Loucy (cell line): Measurements from ENCODE around the gene SLC43A1.

Experiments used
- H2AFZ ChIP-seq: fragments of 200-600 bp; sonication (generic); 2 replicates; pipeline ENCODE4 v1.6.0; 2016; ENCODE audit warnings: antibody characterized with exemption, mild to moderate bottlenecking, low read length, moderate library complexity
- H3F3A ChIP-seq: fragments of 200-600 bp; 2 replicates; pipeline ENCODE4 v1.6.0; 2016; ENCODE audit warnings: antibody characterized with exemption, low read depth, mild to moderate bottlenecking
- H3K27me3 ChIP-seq: fragments of 200-600 bp; sonication (generic); 2 replicates; pipeline ENCODE4 v1.6.1; 2014; ENCODE audit warnings: low read length, mild to moderate bottlenecking; ENCODE audit not compliant: insufficient read depth, poor library complexity, severe bottlenecking
- H3K36me3 ChIP-seq: fragments of 200-600 bp; sonication (generic); 2 replicates; pipeline ENCODE4 v1.6.1; 2016; ENCODE audit warnings: low read length; ENCODE audit not compliant: insufficient read depth
- H3K4me1 ChIP-seq: fragments of 200-600 bp; sonication (generic); 2 replicates; pipeline ENCODE4 v1.5.1; 2014; ENCODE audit warnings: low read length, mild to moderate bottlenecking; ENCODE audit not compliant: insufficient read depth, poor library complexity, severe bottlenecking
- H3K4me2 ChIP-seq: fragments of 200-600 bp; sonication (generic); 2 replicates; pipeline ENCODE4 v1.6.0; 2014; ENCODE audit warnings: antibody characterized with exemption, low read length, low read depth, mild to moderate bottlenecking; ENCODE audit not compliant: poor library complexity, severe bottlenecking
- H3K4me3 ChIP-seq: fragments of 200-600 bp; sonication (generic); 2 replicates; pipeline ENCODE4 v1.5.1; 2014; ENCODE audit warnings: low read length, mild to moderate bottlenecking, mixed read lengths; ENCODE audit not compliant: poor library complexity, severe bottlenecking
- H3K79me2 ChIP-seq: fragments of 200-600 bp; sonication (generic); 2 replicates; pipeline ENCODE4 v1.6.1; 2014; ENCODE audit warnings: low read length; ENCODE audit not compliant: insufficient read depth
- H3K9ac ChIP-seq: fragments of 200-600 bp; sonication (generic); 2 replicates; pipeline ENCODE4 v1.6.0; 2014; ENCODE audit warnings: mild to moderate bottlenecking, low read depth, low read length, moderate library complexity; ENCODE audit not compliant: poor library complexity, severe bottlenecking
- H3K9me2 ChIP-seq: fragments of 200-600 bp; sonication (generic); replicated peaks from 2 replicates; pipeline ENCODE4 v1.6.1; 2016; ENCODE audit warnings: low read depth, low read length, mixed read lengths
- H3K9me3 ChIP-seq: fragments of 200-600 bp; sonication (generic); 2 replicates; pipeline ENCODE4 v1.6.1; 2014; ENCODE audit warnings: mild to moderate bottlenecking, antibody characterized with exemption, low read length, low read depth; ENCODE audit not compliant: insufficient read depth
- H4K20me1 ChIP-seq: fragments of 200-600 bp; sonication (generic); 2 replicates; pipeline ENCODE4 v1.6.0; 2014; ENCODE audit warnings: antibody characterized with exemption, low read length, mild to moderate bottlenecking; ENCODE audit not compliant: insufficient read depth, poor library complexity, severe bottlenecking
- EZH2phosphoT487 ChIP-seq: fragments of 200-600 bp; IDR thresholded peaks from 2 replicates; pipeline ENCODE4 v1.6.1; 2018; ENCODE audit warnings: antibody characterized with exemption, mild to moderate bottlenecking, moderate library complexity, borderline replicate concordance
- TF ChIP-seq, protein P1 (sequence below): fragments of 200-600 bp; sonication (generic); conservative IDR thresholded peaks from 2 replicates; pipeline ENCODE4 v1.5.1; 2014; ENCODE audit warnings: mild to moderate bottlenecking, antibody characterized with exemption, low read length

Gene SLC43A1

DNA sequence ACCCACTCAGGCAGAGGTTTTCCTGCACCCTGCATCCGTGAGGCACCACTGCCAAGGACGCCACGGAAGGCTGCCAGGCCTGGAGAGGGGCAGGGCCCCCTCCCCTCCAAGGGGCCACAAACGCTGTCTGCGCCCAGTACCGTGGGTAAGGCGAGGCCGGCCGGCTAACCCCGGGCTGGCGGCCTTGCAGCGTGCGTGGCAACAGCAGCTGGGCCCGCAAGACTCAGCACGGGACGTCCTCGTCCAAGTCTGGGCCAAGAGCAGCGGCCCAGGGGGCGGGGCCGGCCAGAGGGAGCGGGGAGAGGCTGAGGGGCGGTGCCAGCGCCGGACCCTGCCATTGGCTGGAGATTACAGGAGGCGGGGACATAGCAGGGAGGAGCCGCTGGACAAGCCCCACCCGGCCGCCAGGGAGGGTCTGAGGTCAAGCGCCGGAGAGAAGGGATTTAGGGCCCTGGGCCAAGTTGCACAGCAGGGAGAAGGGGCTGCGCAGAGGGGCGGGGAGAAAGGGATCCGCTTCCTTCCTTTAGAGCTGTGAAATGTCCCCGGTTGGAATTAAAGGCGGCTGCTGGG lies 16.0 kb downstream of the SLC43A1 start:
- H3K9me2 ChIP-seq, result no peaks in the 10 kb centered on the region
- H3K4me2 ChIP-seq, result no peak overlapping the region
- no peaks in the 10 kb centered on the region for H3F3A ChIP-seq
- H3K4me1 ChIP-seq, result no peaks in the 10 kb centered on the region
- H3K9ac ChIP-seq, result no peak overlapping the region
- H3K27me3 ChIP-seq, result no peaks in the 10 kb centered on the region
- H3K79me2 ChIP-seq, result no peaks in the 10 kb centered on the region
- no peaks in the 10 kb centered on the region for H3K9me3 ChIP-seq
- H2AFZ ChIP-seq, result no peak overlapping the region
- H4K20me1 ChIP-seq, result no peaks in the 10 kb centered on the region
- H3K36me3 ChIP-seq, result peaks cover 42% of the 10 kb centered on the region; the same call in 1 of the 2 replicates
- TF ChIP-seq EZH2phosphoT487, result no peak
- TF ChIP-seq, protein P1, sequence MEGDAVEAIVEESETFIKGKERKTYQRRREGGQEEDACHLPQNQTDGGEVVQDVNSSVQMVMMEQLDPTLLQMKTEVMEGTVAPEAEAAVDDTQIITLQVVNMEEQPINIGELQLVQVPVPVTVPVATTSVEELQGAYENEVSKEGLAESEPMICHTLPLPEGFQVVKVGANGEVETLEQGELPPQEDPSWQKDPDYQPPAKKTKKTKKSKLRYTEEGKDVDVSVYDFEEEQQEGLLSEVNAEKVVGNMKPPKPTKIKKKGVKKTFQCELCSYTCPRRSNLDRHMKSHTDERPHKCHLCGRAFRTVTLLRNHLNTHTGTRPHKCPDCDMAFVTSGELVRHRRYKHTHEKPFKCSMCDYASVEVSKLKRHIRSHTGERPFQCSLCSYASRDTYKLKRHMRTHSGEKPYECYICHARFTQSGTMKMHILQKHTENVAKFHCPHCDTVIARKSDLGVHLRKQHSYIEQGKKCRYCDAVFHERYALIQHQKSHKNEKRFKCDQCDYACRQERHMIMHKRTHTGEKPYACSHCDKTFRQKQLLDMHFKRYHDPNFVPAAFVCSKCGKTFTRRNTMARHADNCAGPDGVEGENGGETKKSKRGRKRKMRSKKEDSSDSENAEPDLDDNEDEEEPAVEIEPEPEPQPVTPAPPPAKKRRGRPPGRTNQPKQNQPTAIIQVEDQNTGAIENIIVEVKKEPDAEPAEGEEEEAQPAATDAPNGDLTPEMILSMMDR, result no peak
- no peak overlapping the region for H3K4me3 ChIP-seq

DNA sequence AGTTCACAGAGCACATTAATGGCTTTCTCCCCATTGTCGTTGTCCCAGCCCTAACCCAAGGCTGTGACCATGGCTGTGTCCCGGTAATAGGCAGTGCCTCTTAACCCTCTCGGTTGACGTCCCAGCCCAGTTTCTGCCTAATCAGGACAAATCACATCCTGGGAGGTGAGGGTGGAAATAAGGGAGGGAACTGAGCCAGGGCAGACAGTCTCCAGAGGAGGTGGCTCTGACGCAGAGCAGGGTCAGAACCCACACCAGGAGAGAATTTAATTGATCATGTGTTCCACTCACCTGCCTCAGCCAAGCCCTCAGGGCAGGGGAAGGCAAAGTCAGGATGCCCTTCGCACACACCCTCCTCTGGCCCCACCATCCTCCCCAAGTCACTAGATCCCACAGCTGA lies 17.0 kb downstream of the SLC43A1 start:
- no peak overlapping the region for H3K9ac ChIP-seq
- H3K36me3 ChIP-seq, result peaks cover 46% of the 10 kb centered on the region; the same call in 1 of the 2 replicates
- H3K4me2 ChIP-seq, result no peak overlapping the region
- no peaks in the 10 kb centered on the region for H3K27me3 ChIP-seq
- H2AFZ ChIP-seq, result no peak overlapping the region
- no peaks in the 10 kb centered on the region for H3K79me2 ChIP-seq
- no peaks in the 10 kb centered on the region for H3F3A ChIP-seq
- H3K9me3 ChIP-seq, result no peaks in the 10 kb centered on the region
- H3K9me2 ChIP-seq, result no peaks in the 10 kb centered on the region
- no peak for TF ChIP-seq EZH2phosphoT487
- TF ChIP-seq, protein P1, result no peak
- no peaks in the 10 kb centered on the region for H4K20me1 ChIP-seq
- H3K4me1 ChIP-seq, result no peaks in the 10 kb centered on the region
- H3K4me3 ChIP-seq, result no peak overlapping the region

DNA sequence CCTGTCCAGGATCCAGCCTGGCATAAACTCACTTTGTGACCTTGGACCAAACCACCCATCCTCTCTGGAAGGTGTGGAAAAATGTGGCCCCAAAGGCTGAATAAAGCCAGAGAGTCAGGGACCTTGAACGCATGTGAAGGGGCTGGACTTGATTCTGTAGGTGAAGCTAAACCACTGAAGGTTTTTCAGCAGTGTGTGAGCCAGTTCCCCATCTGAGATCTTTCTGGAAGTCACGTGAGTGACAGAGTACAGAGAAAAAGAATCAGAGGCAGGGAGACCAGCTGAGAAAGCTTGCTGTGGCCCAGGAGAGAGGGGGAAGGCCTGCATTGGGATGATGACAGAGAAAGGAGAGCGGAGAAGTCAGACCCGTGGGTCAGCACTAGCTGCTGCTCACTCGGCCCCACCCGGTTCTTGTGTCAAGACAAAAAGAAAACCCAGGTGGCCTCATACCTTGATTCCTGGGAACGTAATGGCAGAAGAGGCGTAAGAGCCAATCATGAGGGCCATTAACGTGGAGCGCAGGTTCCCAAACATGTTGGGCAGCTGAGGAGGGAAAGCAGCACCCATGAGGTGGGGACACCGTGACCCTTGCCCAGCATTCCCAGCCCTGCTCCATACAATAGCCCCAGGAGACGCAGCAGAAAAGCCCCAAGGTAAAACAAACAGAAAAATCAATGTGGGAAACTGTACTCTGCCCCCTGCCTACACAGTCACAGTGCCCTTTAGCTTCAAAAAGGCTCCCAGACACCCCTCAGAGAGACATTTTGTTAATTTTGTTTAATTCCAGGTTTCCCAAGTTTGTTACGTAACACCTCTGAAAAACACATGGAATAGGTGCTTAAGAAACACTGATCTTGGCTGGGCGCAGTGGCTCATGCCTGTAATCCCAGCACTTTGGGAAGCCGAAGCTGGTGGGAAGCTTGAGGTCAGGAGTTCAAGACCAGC lies 17.9 kb downstream of the SLC43A1 start:
- peaks cover 46% of the 10 kb centered on the region; the same call in 1 of the 2 replicates for H3K36me3 ChIP-seq
- TF ChIP-seq, protein P1, result no peak
- TF ChIP-seq EZH2phosphoT487, result no peak
- no peak overlapping the region for H3K4me3 ChIP-seq
- no peak overlapping the region for H2AFZ ChIP-seq
- H3K27me3 ChIP-seq, result no peaks in the 10 kb centered on the region
- no peaks in the 10 kb centered on the region for H3K79me2 ChIP-seq
- H3F3A ChIP-seq, result no peaks in the 10 kb centered on the region
- H3K4me2 ChIP-seq, result no peak overlapping the region
- no peaks in the 10 kb centered on the region for H3K4me1 ChIP-seq
- no peaks in the 10 kb centered on the region for H3K9me3 ChIP-seq
- no peaks in the 10 kb centered on the region for H3K9me2 ChIP-seq
- H4K20me1 ChIP-seq, result no peaks in the 10 kb centered on the region
- no peak overlapping the region for H3K9ac ChIP-seq
